GM19463 (cell line): ENCODE data around the gene BTBD6.
"Not testable (repeated sequence)": the region's sequence is repeated elsewhere in the genome, so short reads cannot be mapped to it uniquely, and the experiment has no call there.

ENCODE experiments used
- ATAC-seq: cut with Tn5 transposase; IDR thresholded peaks from one replicate; pipeline ENCODE4 v1.9.1; 2021; ENCODE audit warnings: mild to moderate bottlenecking, moderate library complexity; ENCODE audit not compliant: unreplicated experiment

Gene BTBD6

DNA sequence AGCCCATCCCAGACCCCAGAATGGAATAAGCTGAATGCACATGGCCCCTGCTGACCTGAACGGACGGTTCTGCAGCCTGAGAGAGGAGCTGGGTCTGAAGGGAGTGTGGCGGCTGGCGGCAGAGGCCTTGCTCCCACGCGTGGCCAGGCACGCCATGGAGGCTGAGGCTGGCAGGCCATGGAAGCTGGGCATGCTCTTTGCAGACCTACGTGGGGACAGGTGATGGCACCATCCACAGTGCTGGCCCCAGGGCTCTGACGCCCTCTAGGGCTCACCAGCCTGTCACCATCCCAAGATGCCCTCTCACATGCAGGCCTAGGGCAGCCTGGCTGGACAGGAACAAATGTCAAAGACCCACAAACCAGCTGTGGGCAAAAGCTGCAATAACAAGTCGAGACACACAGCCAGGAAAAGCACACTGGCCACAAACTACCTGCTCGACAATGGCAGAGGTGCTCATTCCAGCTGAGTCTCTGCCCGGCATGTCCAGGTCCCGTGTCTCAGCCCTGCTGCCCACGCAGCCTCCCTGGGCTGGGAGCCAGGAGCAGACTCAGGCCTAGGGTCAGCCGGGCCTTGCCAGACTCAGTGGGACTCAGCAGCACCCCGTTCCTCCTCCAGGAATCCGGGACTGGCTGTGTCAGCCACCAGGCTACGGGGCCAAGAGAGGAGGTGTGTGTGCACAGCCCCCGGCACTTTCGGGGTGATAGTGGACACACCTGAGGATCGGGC lies 19.7 kb downstream of the BTBD6 start:
- ATAC-seq = no peak

DNA sequence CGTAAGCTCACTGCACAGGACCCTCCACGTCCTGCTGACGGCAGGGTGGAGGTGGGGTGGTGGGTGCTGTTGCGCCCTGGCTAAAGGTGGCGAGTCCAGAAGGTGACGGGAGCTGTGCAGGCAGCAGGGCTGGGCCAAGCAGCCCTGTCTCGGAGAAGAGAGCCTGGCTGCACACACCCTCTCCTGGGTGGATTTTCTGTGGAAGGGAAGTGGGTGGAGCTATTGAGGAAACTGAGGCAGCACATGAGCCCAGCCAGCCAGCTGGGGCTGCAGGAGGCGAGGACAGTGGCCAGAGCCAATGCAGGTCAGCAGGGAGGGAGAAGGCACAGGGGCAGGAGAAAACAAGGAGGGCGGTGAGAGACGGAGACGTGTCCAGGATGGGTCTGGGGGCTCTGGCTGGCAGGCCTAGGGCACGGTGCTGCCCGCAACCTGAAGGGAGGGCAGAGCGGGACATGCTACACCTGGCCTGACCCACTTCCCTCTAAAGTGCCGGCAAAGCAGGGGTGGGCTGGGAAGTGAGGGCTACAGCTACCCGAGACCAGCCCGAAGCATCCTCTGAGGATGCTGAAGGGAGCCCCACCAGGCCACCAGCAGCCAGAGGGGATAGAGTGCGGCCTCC lies 20.5 kb downstream of the BTBD6 start:
- no peak for ATAC-seq

DNA sequence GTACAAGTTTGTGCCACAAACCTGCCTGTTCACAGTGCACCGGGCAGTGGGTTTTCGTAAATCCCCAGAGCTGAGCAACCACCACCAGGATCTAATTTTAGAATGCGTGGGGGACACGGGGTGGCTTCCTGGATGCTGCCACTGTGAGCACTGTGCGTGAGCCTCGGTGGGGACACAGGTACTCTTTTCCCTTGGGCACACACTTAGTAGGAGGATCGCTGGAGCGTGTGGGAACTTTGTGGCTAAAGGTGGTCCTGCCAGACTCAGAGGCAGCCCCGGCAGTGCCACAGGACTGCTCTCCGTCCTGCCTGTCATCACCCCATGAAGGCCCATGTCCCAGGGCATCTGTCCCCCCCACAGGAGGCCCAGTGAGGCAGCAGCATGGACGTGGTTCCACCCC lies 21.1 kb downstream of the BTBD6 start:
- no peak for ATAC-seq

DNA sequence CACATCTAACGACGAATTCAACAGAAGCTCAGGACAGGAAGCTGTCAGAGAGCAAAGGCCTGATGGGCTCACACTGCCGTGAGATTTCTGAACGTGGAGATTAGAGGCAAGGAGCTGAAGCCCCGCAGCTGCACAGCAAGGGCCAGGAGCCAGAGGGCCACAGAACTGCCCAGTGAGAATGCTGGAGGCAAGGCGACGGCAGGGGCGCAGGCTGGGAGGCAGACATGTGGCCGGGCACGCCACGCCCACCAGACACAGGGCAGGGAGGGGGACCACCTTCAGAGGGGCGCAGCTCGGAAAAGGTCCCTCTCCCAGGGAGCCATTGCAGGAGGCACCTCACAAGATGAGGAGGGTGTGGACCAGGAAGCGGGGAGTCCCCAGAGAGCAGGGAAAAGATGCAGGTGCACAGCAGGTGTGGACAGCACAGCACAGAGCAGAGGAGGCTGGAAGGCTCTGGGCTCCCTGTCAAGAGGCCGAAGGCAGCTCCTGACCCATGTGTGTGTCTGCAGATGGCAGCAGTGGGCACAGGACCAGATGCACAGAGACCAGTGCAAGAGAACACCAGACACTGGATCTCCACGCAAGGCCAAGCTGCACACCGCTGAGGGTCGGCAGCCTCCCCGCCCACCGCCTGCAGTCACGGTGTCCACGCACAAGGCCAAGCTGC lies 23.0 kb downstream of the BTBD6 start:
- no peak for ATAC-seq

DNA sequence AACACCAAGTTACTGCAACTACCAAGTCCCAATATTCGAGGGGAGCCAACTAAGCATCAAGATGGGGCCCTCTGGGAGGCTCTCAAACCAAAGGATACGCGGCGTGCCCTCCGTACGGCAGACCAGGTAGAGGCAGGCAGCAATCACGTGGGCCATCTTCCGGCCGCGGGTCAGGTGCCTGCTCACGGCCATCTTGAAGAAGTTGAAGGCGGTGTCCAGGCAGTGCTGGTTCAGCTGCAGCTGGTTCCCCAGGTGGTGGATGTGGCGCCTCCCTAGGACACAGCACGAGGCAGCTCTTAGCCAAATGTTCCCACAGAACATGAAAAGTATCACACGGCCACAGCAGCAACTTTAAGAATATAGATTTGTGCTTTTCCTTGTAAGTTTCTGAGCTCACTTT lies 24.3 kb downstream of the BTBD6 start:
- no peak for ATAC-seq

DNA sequence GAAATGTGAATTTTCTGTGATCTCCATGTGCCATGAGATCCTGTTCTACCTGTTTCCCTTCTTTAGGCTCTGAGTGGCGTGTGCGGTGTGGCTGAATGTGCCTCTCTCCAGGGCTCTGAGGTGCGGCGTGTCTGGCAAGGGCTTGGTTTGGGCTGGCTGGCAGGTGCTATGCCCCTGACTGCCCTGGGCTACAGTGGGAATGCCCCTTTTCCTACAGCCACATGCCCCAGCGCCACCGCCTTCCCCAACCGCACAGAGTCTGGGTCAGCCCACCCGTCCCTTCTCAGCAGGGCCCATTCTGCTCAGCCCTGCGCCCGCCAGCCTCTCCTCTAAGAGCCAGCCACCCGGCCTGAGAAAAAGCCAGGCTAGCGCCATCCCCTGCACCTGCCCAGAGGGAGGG lies 24.7 kb downstream of the BTBD6 start:
- ATAC-seq = no peak

DNA sequence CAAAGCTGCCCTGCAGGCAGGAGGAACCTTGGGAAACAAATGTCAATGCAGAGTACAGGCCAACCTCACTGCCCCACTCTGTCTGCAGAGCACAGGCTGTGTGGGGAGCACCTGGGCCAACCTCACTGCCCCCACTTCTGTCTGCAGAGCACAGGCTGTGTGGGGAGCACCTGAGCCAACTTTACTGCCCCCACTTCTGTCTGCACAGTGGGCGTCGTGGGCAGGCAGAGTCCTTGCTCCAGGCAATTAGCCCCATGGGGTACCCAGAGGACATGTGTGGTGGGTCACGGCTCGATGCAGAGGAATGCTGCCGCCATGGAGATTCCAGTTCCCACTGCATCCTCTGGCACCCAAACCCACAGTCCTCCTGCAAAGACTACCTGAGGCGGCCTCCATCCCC lies 26.3 kb downstream of the BTBD6 start:
- no peak for ATAC-seq

DNA sequence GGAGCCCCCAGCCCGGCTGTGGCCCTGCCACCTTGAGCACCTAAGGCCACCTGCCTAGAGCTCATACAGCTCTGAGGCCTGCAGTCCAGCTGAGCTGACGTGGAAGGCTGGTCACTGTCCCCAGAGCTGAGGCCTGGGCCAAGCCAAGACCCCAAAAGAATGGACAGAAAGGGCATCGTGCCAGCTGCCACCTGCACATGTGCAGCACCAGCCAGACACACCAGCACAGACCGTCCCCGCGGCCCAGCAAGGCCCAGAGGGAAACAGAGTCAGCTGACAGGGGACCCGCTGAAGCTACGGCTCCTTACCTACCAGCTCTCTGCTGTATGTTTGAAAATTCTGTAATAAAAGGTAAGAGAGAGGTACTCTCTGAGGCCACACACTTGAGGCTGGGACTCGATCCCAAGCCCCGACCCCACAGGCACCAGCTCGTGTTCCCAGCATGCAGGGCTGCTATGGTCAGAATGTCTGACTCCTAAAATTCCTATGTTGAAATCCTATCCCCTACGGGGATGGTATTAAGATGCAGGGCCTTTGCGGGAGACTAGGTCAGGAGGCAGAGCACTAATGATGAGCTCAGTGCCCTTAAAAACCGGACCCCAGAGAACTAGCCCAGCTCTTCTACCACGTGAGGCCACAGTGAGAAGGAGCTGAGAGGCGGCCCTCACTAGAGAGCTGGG lies 27.1 kb downstream of the BTBD6 start:
- ATAC-seq = no peak

DNA sequence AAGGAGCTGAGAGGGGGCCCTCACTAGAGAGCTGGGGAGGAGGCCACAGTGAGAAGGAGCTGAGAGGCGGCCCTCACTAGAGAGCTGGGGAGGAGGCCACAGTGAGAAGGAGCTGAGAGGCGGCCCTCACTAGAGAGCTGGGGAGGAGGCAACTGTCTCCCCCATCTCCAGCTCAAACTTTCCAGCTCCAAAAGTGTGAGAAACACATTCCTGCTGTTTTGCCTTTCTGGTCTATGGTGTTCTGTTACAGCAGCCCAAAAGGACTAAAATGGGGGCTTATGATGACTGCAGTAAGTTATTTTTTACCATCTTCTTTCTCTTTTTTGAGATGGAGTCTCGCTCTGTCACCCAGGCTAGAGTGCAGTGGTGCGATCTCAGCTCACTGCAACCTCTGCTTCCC lies 29.1 kb downstream of the BTBD6 start:
- not testable (repeated sequence) for ATAC-seq

DNA sequence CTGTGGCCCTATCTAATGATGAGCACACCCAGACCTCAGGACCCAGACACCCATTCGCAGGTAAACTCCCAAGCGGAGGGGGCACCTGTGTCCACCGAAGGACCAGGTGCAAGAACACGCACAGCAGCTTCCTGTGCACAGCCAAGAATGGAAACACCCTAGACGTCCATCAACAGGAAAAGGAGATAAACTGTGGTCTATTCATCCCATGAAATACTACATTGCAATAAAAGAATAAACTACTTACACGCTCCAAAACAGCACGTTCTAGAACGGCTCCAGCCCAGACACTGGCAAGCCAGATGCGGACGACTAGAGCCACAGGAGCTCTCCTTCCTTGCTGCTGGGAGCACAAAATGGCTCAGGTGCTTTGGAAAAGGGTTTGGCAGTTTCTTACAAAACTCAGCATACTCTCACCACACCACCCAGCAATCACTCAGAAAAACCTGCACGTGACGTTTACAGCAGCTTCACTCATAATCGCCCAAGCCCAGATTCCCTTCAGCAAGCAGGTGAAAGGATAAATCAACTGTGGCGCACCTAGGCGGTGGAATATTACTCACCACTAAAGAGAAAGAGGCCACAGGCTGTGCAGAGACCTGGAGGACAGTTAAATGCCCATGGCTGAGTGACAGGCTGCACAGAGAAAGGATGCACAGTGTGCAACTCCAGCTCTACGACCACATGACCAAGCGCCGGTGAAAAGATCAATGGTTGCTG lies 31.5 kb downstream of the BTBD6 start:
- ATAC-seq = no peak

DNA sequence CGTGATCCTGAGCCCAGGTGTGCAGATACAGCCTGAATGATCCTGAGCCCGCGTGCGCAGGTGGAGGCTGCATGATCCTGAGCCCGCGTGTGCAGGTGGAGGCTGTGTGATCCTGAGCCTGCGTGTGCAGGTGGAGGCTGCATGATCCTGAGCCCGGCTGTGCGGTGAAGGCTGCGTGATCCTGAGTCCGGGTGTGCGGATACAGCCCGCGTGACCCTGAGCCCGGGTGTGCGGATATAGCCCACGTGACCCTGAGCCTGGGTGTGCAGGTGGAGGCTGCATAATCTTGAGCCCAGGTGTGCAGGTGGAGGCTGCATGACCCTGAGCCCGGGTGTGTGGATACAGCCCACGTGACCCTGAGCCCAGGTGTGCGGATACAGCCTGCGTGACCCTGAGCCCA lies 32.2 kb downstream of the BTBD6 start:
- ATAC-seq = no peak

DNA sequence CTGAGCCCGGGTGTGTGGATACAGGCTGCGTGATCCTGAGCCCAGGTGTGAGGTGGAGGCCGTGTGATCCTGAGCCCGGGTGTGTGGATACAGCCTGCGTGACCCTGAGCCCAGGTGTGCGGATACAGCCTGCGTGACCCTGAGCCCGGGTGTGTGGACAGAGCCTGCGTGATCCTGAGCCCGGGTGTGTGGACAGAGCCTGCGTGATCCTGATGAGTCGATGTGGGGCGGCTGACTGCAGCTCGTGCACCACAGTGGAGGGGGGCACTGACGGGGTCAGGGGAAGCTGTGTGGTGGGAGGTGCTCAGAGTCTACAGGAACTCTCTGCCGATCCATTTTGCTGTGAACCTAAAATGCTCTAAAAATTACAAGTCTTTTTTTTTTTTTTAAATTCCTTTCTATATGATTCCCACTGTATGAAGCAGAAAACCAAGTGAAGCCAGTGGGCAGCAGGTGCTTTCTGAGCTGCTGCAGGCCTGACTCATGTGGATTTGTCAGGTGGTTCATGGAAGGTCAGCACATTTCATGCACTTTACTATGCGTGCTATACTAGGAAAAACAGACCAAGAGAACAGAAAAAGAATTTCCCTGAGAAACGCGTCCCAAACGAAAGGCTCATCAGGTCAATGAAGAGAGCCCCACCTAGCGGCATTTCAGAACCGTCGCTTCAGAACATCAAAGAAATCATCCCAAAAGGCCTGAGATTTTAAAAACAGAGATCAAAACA lies 33.2 kb downstream of the BTBD6 start:
- no peak for ATAC-seq

DNA sequence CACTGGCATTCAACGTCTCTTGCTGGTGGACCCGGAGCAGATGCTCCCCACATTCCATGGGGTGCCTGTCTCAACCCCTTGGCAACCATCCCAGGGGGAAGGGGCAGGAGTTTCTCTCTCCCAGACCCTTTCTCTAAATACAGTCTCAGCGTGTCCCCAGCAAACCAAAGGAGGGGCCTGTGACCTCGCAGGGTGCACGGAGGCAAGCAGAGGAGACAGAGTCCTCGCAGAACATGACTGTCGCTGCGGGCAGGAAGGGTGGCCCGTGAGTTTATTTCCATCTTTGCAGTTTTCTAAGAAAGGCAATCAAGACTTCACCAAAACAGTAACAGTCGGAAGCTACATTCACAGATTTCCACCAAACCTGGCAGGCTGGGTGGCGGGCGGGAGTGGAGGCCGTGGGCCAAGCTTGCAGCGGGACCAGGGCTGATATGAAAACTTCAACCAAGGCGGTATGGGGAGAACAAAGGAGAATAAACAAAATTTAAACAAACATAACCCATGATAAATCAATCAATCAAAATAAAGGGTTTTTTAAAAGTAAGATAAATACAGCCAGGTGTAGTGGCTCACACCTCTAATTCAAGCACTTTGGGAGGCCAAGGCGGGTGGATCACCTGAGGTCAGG lies 33.9 kb downstream of the BTBD6 start:
- ATAC-seq = no peak

DNA sequence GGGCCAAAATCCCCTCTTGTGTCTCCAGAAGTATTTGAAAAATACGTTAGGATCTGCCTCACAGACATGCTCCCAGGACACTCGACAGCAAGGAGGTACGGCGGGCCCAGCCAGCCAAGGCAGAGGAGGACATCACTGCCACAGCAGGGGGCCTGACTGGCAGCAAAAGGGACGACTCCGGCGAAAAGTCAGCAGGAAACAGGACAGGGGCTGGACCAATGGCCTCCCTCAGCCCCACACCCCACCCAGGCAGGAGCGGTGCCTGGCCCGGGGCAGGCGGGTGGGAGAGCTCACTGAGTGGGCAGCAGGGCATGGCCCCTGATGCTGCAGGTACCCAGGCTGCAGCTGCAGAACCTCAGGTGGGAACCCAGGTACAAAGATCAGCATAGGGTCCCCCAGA lies 34.7 kb downstream of the BTBD6 start:
- no peak for ATAC-seq

DNA sequence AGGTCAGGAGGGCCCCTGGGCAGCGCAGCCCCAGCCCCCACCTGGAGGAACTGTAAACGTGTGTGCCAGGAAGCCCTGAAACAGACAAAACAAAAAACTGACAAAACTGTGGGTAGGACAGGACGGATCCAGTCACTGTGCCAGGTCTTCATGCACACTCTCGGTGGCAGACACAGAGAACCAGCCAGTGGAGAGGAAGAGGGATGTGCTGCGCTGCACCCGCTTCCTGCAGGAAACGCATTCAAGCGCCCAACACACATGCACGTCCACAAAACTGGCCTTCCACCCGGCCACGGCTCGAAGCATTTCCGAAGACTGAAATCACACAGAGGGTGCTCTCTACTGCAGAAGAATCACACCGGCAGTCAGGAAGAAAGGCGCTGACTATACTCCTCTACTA lies 35.6 kb downstream of the BTBD6 start:
- no peak for ATAC-seq

DNA sequence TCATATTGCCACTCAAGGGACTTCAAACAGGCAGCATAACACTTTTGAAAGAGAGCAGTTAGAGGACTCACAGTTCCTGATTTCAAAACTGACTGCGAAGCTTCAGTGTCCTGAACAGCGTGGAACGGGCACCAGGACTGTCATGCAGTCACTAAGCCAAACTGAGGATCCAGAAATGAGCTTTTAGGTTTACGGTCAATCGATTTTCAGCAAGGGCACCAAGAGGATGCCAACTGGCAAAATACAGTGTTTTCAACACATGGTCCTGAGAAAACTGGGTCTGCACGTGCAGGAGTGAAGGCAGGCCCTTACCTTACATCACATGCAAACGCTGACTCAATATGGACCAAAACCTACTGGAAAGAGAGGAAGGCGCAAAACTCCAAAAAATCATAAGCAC lies 36.8 kb downstream of the BTBD6 start:
- no peak for ATAC-seq

DNA sequence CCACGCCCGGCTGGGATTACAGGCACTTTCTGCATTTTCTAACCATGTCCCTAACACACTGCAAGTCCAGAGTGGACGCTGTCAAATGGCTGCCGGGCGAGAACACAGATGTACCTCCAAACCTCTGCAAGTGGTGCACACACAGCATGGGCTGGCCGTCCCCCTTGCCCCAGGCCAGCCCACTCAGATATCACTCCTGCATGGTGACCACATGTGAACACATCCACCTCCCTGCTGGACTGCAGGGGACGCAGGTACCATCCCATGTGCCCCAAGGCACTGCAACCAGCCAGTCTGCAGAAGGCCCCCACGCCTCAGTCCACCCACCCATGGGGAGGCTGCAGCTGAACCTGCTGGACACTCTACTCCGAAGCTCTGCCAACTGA lies 38.4 kb downstream of the BTBD6 start:
- no peak for ATAC-seq

DNA sequence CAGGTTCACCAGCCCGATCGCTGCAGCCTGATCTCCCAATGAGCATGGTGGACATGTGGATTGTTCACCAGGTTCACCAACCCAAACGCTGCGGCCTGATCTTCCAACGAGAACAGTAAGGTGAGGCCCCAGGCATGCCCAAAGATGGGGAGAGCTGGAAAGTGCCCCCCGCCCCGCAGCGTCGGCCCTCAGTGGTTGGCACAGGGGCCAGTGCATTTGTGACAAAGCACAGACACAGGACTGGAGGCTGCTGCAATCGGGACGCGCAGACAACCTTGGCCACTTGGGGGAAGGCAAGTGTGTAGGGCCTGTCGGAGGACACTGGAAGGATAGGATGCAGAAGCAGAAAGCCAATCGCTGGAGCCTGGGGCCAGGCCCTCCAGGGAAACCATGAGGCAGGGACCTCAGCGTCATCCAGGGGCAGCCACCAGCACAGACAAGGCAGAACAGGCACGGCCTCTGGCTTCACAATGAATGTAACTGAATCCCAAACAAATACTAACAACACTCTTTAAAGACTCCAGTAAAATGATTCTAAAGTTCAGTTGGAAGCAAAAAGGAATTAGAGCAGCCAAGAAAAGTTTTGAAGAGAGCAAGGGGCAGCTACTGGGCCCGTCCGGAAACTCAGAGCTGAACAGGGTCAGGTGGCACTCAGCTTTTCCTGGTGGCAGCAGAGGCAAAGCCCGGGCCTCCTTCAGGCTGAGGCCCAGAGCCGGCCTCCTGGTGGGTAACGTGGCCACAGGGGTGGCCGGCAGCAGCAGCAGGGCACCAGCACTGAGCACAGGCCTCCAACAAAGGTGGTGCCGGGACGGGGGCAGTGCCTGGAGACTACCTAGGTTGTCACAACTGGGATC lies 39.1 kb downstream of the BTBD6 start:
- ATAC-seq = no peak

DNA sequence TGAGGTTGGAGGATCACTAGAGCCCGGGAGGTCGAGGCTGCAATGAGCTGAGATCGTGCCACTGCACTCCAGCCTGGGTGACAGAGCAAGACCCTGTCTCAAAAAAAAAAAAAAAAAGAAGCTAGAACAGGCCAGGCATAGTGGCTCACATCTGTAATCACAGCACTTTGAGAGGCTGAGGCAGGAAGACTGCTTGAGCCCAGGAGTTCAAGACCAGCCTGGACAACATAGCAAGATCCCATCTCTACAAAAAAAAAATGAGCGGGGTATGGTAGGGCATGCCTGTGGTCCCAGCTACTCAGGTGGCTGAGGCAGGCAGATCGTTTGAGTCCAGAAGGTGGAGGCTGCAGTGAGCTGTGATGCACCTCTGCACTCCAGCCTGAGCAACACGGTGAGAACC lies 40.6 kb downstream of the BTBD6 start:
- not testable (repeated sequence) for ATAC-seq
